Measurements from ENCODE around the gene FYB1.
"Not testable (repeated sequence)": the region's sequence is repeated elsewhere in the genome, so short reads cannot be mapped to it uniquely, and the experiment has no call there.

The FYB1 gene

DNA sequence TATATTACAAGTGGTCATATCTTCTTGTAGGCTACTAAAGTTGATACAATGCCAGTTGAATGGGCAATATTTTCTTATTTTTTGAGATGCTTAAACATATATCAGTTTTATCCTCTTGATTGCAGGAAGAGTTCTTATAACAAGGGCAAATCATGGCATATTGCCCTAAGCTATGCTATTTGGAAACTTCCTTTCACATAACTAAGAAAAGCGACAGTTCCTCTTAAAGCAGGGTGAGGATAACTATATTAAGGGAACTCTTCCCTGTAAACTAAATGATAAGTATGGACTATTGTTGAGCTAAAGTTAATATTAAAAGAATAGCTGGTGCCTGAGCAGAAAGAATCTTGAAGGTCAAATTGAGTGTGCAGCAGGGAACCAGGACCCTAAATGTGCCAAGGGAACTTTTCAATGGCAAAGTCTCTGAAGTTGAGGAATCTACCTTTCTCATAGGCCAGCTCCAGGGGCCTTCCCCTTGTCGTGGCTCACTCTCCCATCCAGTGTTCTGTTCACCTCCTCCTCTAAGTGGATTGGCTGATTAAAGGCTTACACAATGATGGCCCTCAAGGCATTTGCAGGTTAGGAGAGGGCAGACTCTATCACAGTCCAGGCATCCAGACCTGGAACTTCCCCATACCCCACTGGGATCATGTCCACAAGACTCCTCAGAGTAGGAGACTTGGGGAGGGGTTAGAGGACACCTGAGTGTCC, 26.8 kb downstream of the FYB1 start:
- H3K9me3 ChIP-seq (ENCODE audit: control insufficient read depth, insufficient read depth, low read depth, low read length), result no peaks in the 10 kb centered on the region
- H3K9ac ChIP-seq (ENCODE audit: low read length), result no peak overlapping the region
- no peaks in the 10 kb centered on the region for H3K36me3 ChIP-seq (ENCODE audit: control insufficient read depth, insufficient read depth, low read length)
- H3K4me1 ChIP-seq (ENCODE audit: control insufficient read depth, insufficient read depth, low read length), result no peaks in the 10 kb centered on the region
- no peaks in the 10 kb centered on the region for H3K27me3 ChIP-seq (ENCODE audit: control insufficient read depth, insufficient read depth, low read length)
- H3K4me3 ChIP-seq (ENCODE audit: low read depth, low read length), result no peak overlapping the region
- H3K27ac ChIP-seq (ENCODE audit: low read depth, low read length), result no peak overlapping the region

DNA sequence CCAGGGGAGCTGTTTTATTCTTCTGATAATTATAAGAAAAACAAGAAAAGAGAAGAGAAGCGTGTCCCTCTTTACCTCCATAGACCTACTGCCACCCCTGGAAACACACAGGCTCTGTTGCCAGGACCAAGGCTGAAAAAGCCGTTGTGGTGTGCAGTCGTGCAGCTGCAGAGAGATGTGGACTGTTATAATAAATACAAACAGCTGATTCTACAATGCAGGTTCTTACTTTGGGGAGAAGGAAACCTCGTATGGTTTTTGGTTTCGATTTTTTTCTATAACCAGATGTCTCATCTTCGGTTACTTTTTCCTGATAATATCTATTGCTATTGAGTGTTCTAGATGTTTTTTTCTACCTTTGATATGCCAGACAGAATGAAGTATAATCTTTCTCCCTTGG, 28.1 kb downstream of the FYB1 start:
- H3K4me1 ChIP-seq (ENCODE audit: control insufficient read depth, insufficient read depth, low read length), result no peaks in the 10 kb centered on the region

DNA sequence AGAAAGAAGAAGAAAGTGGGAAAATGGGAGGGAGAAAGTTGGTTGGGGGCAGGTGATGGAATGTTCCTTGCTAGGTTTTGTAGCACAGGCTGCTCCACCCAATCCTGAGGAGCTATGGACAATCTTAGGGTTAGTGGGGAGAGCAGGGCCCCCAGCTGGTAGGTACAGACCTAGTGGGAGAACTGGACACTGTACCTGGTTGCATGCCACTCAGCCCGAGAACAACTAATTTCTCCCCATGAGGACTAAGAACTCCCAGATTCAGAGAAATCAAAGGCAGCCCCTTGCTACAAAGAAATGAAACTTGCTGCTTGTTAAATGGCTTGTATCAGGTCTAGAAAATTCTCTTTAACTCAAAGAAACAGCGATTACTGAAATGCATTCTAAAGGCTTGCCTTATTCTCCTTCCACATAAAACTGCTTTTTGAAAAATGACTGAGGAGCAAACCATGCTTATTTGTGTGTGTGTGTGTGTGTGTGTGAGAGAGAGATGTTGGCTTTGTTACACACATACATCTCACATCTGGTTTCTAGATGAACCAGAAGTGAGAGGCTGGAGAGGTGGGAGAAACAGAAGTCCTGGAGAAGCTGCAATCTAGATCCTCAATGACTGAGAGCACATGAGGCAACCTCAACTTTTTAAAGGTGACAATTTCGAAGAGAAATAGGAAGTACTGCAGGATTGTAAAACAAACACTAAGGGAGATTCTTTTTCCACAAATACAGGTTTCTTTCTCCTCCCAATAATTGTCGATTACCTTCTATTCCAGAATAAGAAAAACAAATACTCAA, 28.9 kb downstream of the FYB1 start:
- Histone ChIP-seq H3K9me3 (ENCODE audit: control insufficient read depth, insufficient read depth, low read depth, low read length) (no peaks in the 10 kb centered on the region), H3K4me1 (ENCODE audit: control insufficient read depth, insufficient read depth, low read length) (no peaks in the 10 kb centered on the region), H3K27ac (ENCODE audit: low read depth, low read length) (no peak overlapping the region), H3K4me3 (ENCODE audit: low read depth, low read length) (no peak overlapping the region), H3K36me3 (ENCODE audit: control insufficient read depth, insufficient read depth, low read length) (no peaks in the 10 kb centered on the region), H3K27me3 (ENCODE audit: control insufficient read depth, insufficient read depth, low read length) (no peaks in the 10 kb centered on the region), H3K9ac (ENCODE audit: low read length) (no peak overlapping the region)

More for the DNA sequence above, 28.1 kb downstream of the FYB1 start:
- Histone ChIP-seq H3K9ac (ENCODE audit: low read length) (no peak overlapping the region), H3K9me3 (ENCODE audit: control insufficient read depth, insufficient read depth, low read depth, low read length) (no peaks in the 10 kb centered on the region), H3K4me3 (ENCODE audit: low read depth, low read length) (no peak overlapping the region), H3K27ac (ENCODE audit: low read depth, low read length) (no peak overlapping the region), H3K27me3 (ENCODE audit: control insufficient read depth, insufficient read depth, low read length) (no peaks in the 10 kb centered on the region), H3K36me3 (ENCODE audit: control insufficient read depth, insufficient read depth, low read length) (no peaks in the 10 kb centered on the region)

DNA sequence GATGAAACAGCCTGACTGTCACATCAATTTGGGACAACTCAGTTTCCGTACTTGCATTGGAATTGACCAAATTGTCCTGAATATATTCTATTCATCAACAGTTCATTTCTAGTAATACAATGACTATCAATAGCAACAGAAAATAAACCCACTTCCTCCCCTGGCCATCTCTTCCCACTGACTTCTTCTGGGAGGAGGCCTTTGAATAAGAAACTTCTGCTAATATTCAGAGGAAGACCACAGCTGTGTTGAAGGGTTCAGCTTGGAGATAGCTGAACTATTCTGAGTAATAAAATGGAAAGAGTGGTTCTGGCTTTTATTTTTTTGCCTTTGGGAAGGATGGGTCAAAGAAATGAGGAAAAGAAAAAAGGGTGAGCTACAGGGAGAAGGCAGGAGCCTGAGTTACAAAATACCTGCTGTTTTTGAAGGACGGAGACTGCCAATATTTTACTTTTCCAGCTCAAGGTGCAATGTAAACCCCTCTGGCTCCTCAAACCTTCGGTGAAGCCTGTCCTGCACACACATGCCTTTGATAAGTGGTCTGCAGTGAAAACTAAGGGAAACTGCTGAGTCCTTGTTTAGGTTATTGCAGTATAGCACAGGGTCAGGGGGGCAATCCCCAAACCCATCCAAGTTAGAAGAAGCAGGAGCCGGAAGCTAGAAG, 29.9 kb downstream of the FYB1 start:
- Histone ChIP-seq H3K4me3 (ENCODE audit: low read depth, low read length) (no peak overlapping the region), H3K27me3 (ENCODE audit: control insufficient read depth, insufficient read depth, low read length) (no peaks in the 10 kb centered on the region), H3K36me3 (ENCODE audit: control insufficient read depth, insufficient read depth, low read length) (no peaks in the 10 kb centered on the region), H3K9ac (ENCODE audit: low read length) (no peak overlapping the region), H3K27ac (ENCODE audit: low read depth, low read length) (no peak overlapping the region), H3K9me3 (ENCODE audit: control insufficient read depth, insufficient read depth, low read depth, low read length) (no peaks in the 10 kb centered on the region), H3K4me1 (ENCODE audit: control insufficient read depth, insufficient read depth, low read length) (no peaks in the 10 kb centered on the region)

DNA sequence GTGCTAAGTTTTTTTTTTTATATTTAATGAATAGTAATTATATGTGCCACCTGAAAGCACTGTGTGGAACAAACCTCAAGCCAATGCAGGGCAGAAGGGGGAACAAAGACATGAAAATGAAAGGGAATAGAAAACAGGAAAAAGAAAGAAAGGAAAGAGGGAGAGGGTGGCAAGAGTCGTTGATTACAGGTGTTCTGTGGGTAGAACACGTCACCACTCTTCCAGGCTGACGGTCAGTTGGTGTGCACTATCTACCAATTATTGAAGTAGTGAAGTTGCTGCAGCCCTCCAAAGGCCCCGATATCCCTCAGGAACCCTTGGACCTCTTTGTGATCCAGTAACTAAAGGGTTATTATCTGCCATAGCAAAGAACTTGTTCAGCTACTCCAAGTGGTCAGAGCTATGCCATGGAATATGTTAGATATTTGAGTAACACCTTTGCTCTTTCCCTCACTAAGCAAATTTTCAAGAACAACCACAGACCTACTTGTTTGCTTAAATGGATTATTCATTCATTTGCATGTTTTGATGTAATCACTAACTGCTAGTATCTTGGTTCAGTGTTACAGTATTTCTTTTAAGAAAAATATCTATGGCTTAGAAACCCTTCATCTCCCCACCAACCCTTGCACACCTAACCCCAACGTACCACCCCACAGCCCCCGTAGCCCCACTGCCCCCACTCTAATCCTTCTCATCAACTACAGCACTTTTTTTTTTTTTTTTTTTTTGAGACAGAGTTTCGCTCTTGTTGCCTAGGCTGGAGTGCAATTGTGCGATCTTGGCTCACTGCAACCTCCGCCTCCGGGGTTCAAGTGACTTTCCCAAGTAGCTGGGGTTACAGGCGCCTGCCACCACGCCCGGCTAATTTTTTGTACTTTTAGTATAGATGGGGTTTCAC, 31.3 kb downstream of the FYB1 start:
- no peak overlapping the region for H3K4me3 ChIP-seq (ENCODE audit: low read depth, low read length)
- no peak overlapping the region for H3K9ac ChIP-seq (ENCODE audit: low read length)
- H3K4me1 ChIP-seq (ENCODE audit: control insufficient read depth, insufficient read depth, low read length), result no peaks in the 10 kb centered on the region
- H3K9me3 ChIP-seq (ENCODE audit: control insufficient read depth, insufficient read depth, low read depth, low read length), result no peaks in the 10 kb centered on the region
- no peak overlapping the region for H3K27ac ChIP-seq (ENCODE audit: low read depth, low read length)
- H3K36me3 ChIP-seq (ENCODE audit: control insufficient read depth, insufficient read depth, low read length), result no peaks in the 10 kb centered on the region
- H3K27me3 ChIP-seq (ENCODE audit: control insufficient read depth, insufficient read depth, low read length), result no peaks in the 10 kb centered on the region

DNA sequence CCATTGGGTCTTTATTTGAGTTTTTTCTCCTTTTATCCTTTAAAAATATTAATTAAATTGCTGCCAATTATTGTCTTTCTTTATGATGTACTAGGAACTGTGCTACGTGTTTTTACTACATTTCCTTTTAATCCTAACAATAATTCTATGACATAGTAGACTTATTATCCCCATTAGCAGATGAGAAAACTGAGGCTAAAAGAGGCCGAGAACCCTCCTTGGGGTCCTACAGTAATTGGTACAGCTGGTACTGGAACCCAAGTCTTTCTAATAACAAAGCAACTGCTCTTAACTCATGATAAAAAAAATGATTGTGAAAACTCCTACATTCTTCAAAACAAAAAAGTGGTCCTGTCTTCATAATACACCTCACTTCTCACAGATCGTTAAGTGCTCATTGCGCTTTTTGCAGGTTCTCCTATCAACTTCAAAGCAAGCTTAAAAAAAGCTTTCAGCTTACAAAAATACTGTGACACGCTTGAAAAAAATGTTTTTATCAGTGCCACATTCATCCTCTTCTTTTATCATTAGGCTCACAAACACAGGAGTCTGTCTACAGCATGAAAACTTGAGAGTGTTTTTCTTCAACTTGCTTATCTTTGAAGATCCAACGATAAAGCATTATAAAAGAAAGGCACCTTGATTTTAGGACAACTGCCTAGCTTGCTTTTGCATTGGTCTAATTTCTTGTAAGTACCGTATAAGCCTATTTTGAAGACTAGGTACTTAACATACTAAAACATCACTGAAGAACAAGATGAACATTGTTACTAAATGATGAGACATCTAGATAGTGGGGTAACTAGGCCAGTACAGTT, 32.4 kb downstream of the FYB1 start:
- Histone ChIP-seq H3K9me3 (ENCODE audit: control insufficient read depth, insufficient read depth, low read depth, low read length) (no peaks in the 10 kb centered on the region), H3K27me3 (ENCODE audit: control insufficient read depth, insufficient read depth, low read length) (no peaks in the 10 kb centered on the region), H3K9ac (ENCODE audit: low read length) (no peak overlapping the region), H3K4me1 (ENCODE audit: control insufficient read depth, insufficient read depth, low read length) (no peaks in the 10 kb centered on the region), H3K36me3 (ENCODE audit: control insufficient read depth, insufficient read depth, low read length) (no peaks in the 10 kb centered on the region), H3K27ac (ENCODE audit: low read depth, low read length) (no peak overlapping the region), H3K4me3 (ENCODE audit: low read depth, low read length) (no peak overlapping the region)

DNA sequence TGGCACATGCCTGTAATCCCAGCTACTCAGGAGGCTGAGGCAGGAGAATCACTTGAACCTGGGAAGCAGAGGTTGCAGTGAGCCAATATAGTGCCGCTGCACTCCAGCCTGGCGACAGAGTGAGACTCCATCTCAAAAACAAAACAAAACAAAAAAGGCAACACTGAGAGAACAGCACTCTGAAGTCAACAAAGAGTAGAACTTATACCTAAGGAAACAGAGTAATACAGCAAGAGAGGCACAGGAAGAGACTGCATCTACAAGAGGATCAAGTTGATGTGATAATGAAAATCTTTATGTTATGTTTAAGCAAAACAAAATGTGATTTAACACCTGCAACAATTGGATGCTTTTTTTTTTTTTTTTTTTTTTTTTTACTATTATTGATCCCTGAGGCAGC, 33.1 kb downstream of the FYB1 start:
- H3K9ac ChIP-seq (ENCODE audit: low read length), result no peak overlapping the region
- no peak overlapping the region for H3K4me3 ChIP-seq (ENCODE audit: low read depth, low read length)
- H3K36me3 ChIP-seq (ENCODE audit: control insufficient read depth, insufficient read depth, low read length), result no peaks in the 10 kb centered on the region
- H3K9me3 ChIP-seq (ENCODE audit: control insufficient read depth, insufficient read depth, low read depth, low read length), result no peaks in the 10 kb centered on the region
- H3K4me1 ChIP-seq (ENCODE audit: control insufficient read depth, insufficient read depth, low read length), result no peaks in the 10 kb centered on the region
- no peak overlapping the region for H3K27ac ChIP-seq (ENCODE audit: low read depth, low read length)
- H3K27me3 ChIP-seq (ENCODE audit: control insufficient read depth, insufficient read depth, low read length), result no peaks in the 10 kb centered on the region

DNA sequence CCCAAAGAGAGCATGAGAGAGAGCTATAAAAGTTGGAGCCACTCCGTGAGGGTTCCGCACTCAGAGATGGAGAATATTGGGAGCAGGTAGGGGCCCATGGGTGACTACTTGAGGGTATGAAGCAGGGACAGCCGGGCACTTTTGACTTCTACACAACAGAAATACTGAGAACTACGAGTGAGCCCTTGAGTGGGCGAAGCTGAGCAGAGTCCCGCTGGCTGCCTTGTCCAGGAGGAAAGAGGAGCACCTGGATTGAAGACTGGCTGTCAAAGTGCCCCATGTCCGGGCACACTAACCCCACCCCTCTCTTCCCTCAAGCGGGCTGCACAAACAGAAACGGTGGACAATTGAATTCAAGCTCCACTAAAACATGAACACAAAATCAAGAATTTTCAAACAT, 33.6 kb downstream of the FYB1 start:
- Histone ChIP-seq H3K27me3 (ENCODE audit: control insufficient read depth, insufficient read depth, low read length) (no peaks in the 10 kb centered on the region), H3K9ac (ENCODE audit: low read length) (no peak overlapping the region), H3K4me3 (ENCODE audit: low read depth, low read length) (no peak overlapping the region), H3K4me1 (ENCODE audit: control insufficient read depth, insufficient read depth, low read length) (no peaks in the 10 kb centered on the region), H3K27ac (ENCODE audit: low read depth, low read length) (no peak overlapping the region), H3K36me3 (ENCODE audit: control insufficient read depth, insufficient read depth, low read length) (no peaks in the 10 kb centered on the region), H3K9me3 (ENCODE audit: control insufficient read depth, insufficient read depth, low read depth, low read length) (no peaks in the 10 kb centered on the region)

DNA sequence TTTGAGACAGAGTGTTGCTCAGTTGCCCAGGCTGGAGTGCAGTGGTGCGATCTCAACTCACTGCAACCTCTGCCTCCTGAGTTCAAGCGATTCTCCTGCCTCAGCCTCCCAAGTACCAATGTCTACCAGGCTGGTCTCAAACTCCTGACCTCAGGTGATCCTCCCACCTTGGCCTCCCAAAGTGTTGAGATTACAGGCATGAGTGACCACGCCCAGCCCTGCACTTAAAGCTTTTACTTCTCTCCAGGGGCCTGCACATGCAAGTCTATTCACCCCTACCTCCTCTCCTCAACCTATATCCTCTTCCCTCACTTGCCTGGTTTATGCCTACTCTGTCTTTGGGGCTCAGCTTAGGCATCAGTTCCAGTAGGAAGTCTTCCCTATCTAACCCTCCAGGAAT, 39.8 kb downstream of the FYB1 start:
- not testable (repeated sequence) for H3K27ac ChIP-seq (ENCODE audit: low read depth, low read length); H3K27me3 ChIP-seq (ENCODE audit: control insufficient read depth, insufficient read depth, low read length); H3K9me3 ChIP-seq (ENCODE audit: control insufficient read depth, insufficient read depth, low read depth, low read length); H3K4me1 ChIP-seq (ENCODE audit: control insufficient read depth, insufficient read depth, low read length); H3K4me3 ChIP-seq (ENCODE audit: low read depth, low read length); H3K9ac ChIP-seq (ENCODE audit: low read length); H3K36me3 ChIP-seq (ENCODE audit: control insufficient read depth, insufficient read depth, low read length)

DNA sequence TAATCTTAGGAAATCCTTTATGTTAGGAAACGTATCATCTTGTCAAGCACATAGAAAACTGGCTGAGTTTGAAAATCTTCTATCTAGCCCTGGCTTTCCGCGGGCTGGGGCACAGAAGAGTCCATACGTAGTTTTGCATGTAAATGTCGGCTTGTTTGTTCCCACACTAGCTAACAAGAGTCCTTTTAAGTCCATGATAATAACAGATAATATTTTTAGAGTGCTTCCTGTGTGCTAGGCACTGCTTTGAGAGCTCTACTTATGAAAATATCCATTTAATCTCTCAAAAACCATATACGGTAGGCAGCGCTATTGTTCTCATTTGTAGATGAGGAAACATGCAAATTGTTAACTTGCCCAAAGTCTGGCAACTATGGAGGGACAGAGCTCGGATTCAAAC, 40.5 kb downstream of the FYB1 start:
- no peaks in the 10 kb centered on the region for H3K27me3 ChIP-seq (ENCODE audit: control insufficient read depth, insufficient read depth, low read length)
- no peak overlapping the region for H3K4me3 ChIP-seq (ENCODE audit: low read depth, low read length)
- H3K27ac ChIP-seq (ENCODE audit: low read depth, low read length), result no peak overlapping the region
- no peaks in the 10 kb centered on the region for H3K9me3 ChIP-seq (ENCODE audit: control insufficient read depth, insufficient read depth, low read depth, low read length)
- H3K4me1 ChIP-seq (ENCODE audit: control insufficient read depth, insufficient read depth, low read length), result peaks cover 5% of the 10 kb centered on the region
- no peaks in the 10 kb centered on the region for H3K36me3 ChIP-seq (ENCODE audit: control insufficient read depth, insufficient read depth, low read length)
- H3K9ac ChIP-seq (ENCODE audit: low read length), result no peak overlapping the region

Measured in HUES6 (cell line).